Fibroblast of upper back skin (primary cell): ENCODE results near the gene BSDC1.
A peak's percentile ranks its signal among the peaks of the same experiment; 100 is the strongest.
"Not testable (repeated sequence)": the region's sequence is repeated elsewhere in the genome, so short reads cannot be mapped to it uniquely, and the experiment has no call there.

Experiments used
- DNase-seq: peaks from one replicate; pipeline ENCODE4 v3.0.0-alpha.2; 2013

Gene BSDC1

GRCh38 chr1:32394141-32394889 lies at the start of gene BSDC1:
Gene BSDC1 (minus strand): TSS chr1:32394441. CDS start chr1:32394414, 27 bp downstream.
- peak; percentile 97 for DNase-seq

- DNase-seq: not testable (repeated sequence)
These were observed 47.2 kb upstream of the BSDC1 start for GRCh38 chr1:32441467-32441866.

- not testable (repeated sequence) for DNase-seq
These were observed 44.5 kb upstream of the BSDC1 start for GRCh38 chr1:32438777-32439176.

- no peak for DNase-seq
These were observed 43.9 kb upstream of the BSDC1 start for GRCh38 chr1:32438136-32438535.

- no peak for DNase-seq
These were observed 37.6 kb upstream of the BSDC1 start for GRCh38 chr1:32431736-32432400.

GRCh38 chr1:32427264-32427963 lies 33.2 kb upstream of the BSDC1 start:
- no peak for DNase-seq

- no peak for DNase-seq
These were observed 32.4 kb upstream of the BSDC1 start for GRCh38 chr1:32426489-32427255.

GRCh38 chr1:32421775-32422174 lies 27.5 kb upstream of the BSDC1 start:
- DNase-seq: no peak

GRCh38 chr1:32414186-32414886 lies 20.1 kb upstream of the BSDC1 start:
- no peak for DNase-seq

GRCh38 chr1:32413507-32414185 lies 19.4 kb upstream of the BSDC1 start:
- DNase-seq: peak; percentile 55

GRCh38 chr1:32411261-32411660 lies 17.0 kb upstream of the BSDC1 start:
- DNase-seq: no peak

- no peak for DNase-seq
These were observed 12.4 kb upstream of the BSDC1 start for GRCh38 chr1:32406629-32407111.

- no peak for DNase-seq
These were observed 11.6 kb upstream of the BSDC1 start for GRCh38 chr1:32405672-32406467.

- peak; percentile 72 for DNase-seq
These were observed 10.7 kb upstream of the BSDC1 start for GRCh38 chr1:32404946-32405345.

- DNase-seq: peak; percentile 87
These were observed 6.8 kb upstream of the BSDC1 start for GRCh38 chr1:32400876-32401631.

GRCh38 chr1:32399843-32400242 lies 5.6 kb upstream of the BSDC1 start:
- no peak for DNase-seq

GRCh38 chr1:32398401-32398800 lies 4.2 kb upstream of the BSDC1 start:
- DNase-seq: peak; percentile 38

- DNase-seq: not testable (repeated sequence)
These were observed 2.3 kb upstream of the BSDC1 start for GRCh38 chr1:32396524-32396923.

- DNase-seq: no peak
These were observed 720 bp upstream of the BSDC1 start for GRCh38 chr1:32394890-32395432.

- DNase-seq: no peak
These were observed 455 bp downstream of the BSDC1 start for GRCh38 chr1:32393832-32394140.
